Transverse colon (tissue), 3 donors: Measurements from ENCODE around the gene HRC.

ENCODE experiments used
- CTCF ChIP-seq, 5 experiments: fragments of 200-600 bp in 3 of 5; fragments of 450-650 bp in 2 of 5; sonication (generic) in 3 of 5; IDR thresholded peaks; 1 replicate in 2 of 5; 2 replicates in 3 of 5; pipeline ENCODE4 v1.5.1; 2016 to 2017; ENCODE audit warnings: antibody characterized with exemption in 5 of 5, inconsistent platforms in 3 of 5, mild to moderate bottlenecking in 2 of 5, moderate library complexity in 1 of 5
- POLR2A ChIP-seq: fragments of 450-650 bp; IDR thresholded peaks from one replicate; pipeline ENCODE4 v1.6.1; 2016; ENCODE audit warnings: antibody characterized with exemption, mild to moderate bottlenecking, moderate library complexity

GRCh38 chr19:49130325-49130724 is 24.9 kb downstream of the HRC start:
- TF ChIP-seq CTCF (IDR thresholded peaks at IDR 0.05): no peak
- no peak for TF ChIP-seq POLR2A
